AG04450 (cell line): ENCODE results near the gene MMAB. TPM values are rescaled to one million over a fixed set of nuclear protein-coding genes. Genes with fewer than 3 reads are reported as not detected.

ENCODE experiments used
- CTCF ChIA-PET: fragments of 300-600, 350-600 bp; formaldehyde crosslinking; extraction: SDS; loops from one replicate; lab custom pipeline; 2022; ENCODE audit warnings: antibody characterized with exemption, inconsistent platforms; lab: Charles Lee
- POLR2A ChIA-PET: fragments of 350-600 bp; formaldehyde crosslinking; extraction: SDS; loops from one replicate; lab custom pipeline; 2021; ENCODE audit warnings: antibody characterized with exemption, inconsistent platforms; lab: Yijun Ruan, JAX
- DNase-seq: peaks from one replicate; pipeline ENCODE4 v3.0.0-alpha.2; 2011; ENCODE audit warnings: low read depth, low spot score
- H3K27ac ChIP-seq: one replicate; pipeline ENCODE4 v1.5.1; 2012; ENCODE audit warnings: low read depth, low read length, control low read depth
- H3K27me3 ChIP-seq: one replicate; pipeline ENCODE4 v1.6.0; 2012; ENCODE audit warnings: low read length; ENCODE audit not compliant: control insufficient read depth, insufficient read depth
- H3K4me3 ChIP-seq: 2 replicates; pipeline ENCODE4 v1.5.1; 2011; ENCODE audit warnings: mild to moderate bottlenecking, low read depth, low read length, control low read depth
- H3K9me3 ChIP-seq: 2 replicates; pipeline ENCODE4 v1.5.1; 2012; ENCODE audit warnings: low read length; ENCODE audit not compliant: control insufficient read depth, insufficient read depth
- polyA plus RNA-seq: library from polyadenylated mRNA; depleted of rRNA; stranded (reverse); fragments of >200 nt; gene quantifications from 2 replicates; pipeline ENCODE4 v1.2.3, GENCODE V29; 2011
- TF ChIP-seq, protein P1 (sequence below): IDR thresholded peaks from 2 replicates; pipeline ENCODE4 v1.5.1; 2011; ENCODE audit warnings: low read depth, low read length, control low read depth, inconsistent platforms

Gene MMAB
- polyA plus RNA-seq, 1 experiment, result 13.0 TPM

DNA sequence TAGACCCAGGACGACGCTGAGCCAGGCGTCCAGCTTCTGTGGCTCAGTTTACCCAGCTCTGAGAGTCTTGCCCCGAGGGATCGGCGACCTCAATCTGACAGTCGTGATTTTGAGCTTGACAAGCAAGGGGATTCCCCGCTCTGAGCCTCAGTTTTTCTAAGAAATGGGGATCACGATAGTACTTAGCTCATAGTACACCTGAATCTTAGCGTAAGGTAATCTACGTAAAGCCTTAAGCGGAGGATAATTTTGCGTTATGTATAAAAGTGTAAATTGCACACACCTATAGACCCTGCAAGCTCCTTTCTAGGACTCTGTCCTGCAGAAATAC is 575 bp upstream of the MMAB start:
- Histone ChIP-seq H3K9me3 (no peaks in the 10 kb centered on the region), H3K27ac (no peak overlapping the region), H3K27me3 (no peaks in the 10 kb centered on the region), H3K4me3 (peak overlapping the region; percentile 78)
- DNase-seq, result no peak
- CTCF ChIA-PET, result interaction anchor here (0.9 to 2.9 kb wide), 6 partner anchors 23 to 203 kb away, joined by 3 to 36 read pairs (median 7); no protein-coding TSS in a partner anchor
- TF ChIP-seq, protein P1, sequence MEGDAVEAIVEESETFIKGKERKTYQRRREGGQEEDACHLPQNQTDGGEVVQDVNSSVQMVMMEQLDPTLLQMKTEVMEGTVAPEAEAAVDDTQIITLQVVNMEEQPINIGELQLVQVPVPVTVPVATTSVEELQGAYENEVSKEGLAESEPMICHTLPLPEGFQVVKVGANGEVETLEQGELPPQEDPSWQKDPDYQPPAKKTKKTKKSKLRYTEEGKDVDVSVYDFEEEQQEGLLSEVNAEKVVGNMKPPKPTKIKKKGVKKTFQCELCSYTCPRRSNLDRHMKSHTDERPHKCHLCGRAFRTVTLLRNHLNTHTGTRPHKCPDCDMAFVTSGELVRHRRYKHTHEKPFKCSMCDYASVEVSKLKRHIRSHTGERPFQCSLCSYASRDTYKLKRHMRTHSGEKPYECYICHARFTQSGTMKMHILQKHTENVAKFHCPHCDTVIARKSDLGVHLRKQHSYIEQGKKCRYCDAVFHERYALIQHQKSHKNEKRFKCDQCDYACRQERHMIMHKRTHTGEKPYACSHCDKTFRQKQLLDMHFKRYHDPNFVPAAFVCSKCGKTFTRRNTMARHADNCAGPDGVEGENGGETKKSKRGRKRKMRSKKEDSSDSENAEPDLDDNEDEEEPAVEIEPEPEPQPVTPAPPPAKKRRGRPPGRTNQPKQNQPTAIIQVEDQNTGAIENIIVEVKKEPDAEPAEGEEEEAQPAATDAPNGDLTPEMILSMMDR, result no peak
- POLR2A ChIA-PET, result interaction anchor here (0.7 to 1.3 kb wide), 2 partner anchors 24 to 111 kb away, joined by 3 read pairs; no protein-coding TSS in a partner anchor

DNA sequence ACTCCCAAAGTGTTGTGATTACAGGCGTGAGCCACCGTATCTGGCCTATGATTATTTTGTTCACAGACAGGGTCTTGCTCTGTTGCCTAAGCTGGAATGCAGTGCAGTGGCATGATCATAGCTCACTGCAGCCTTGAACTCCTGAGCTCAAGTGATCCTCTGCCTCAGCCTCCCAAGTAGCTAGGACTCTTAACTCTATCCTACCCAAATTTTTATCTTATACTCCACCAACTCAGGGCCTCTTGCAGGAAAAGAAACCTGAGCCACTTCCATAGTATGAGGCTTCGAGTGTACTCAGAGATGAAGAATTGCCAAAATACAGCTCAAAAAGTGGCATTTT is 828 bp downstream of the MMAB start:
- no peak for DNase-seq
- ChIA-PET CTCF (interaction anchor here (0.6 to 2.7 kb wide), 7 partner anchors 25 to 460 kb away, joined by 3 to 16 read pairs (median 5); no protein-coding TSS in a partner anchor), POLR2A (no interaction called here)
- no peak overlapping the region for H3K27ac ChIP-seq
- TF ChIP-seq, protein P1, result no peak
- H3K27me3 ChIP-seq, result no peaks in the 10 kb centered on the region
- H3K9me3 ChIP-seq, result no peaks in the 10 kb centered on the region
- H3K4me3 ChIP-seq, result peak overlapping the region; percentile 78; the same call in 1 of the 2 replicates

DNA sequence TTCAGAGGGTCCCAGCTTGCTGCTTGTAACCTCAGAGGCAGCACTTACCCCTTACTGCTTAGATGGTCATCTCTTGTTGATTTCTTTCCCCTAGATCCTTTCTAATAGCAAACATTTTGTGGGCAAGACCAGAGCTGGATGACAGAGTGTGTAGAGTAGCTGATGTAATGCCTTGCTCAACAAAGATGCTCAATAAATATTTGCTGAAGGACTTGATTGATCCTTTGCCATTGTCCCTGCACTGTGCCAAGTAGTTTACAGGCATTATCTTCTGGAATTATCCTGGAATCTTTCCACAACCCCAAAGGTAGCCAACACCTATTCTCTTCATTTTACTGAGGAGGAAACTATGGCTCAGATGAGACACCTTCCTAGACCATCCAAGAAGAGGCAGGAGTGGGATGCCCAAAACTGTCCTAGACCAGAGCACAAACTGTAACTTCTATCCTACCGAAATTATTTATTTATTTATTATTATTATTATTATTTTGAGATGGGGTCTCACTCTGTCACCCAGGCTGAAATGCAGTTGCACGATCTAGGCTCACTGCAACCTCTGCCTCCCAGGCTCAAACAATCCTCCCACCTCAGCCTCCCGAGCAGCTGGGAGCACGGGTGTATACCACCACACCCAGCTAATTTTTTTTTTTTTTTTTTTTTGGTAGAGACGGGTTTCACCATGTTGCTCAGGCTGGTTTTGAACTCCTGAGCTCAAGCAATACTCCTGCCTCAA is 1.4 kb downstream of the MMAB start:
- CTCF ChIA-PET, result interaction anchor here (0.6 to 2.7 kb wide), 5 partner anchors 25 to 460 kb away, joined by 3 to 16 read pairs (median 6); no protein-coding TSS in a partner anchor
- Histone ChIP-seq H3K4me3 (no peak overlapping the region), H3K27ac (no peak overlapping the region), H3K9me3 (no peaks in the 10 kb centered on the region), H3K27me3 (no peaks in the 10 kb centered on the region)
- TF ChIP-seq, protein P1, result no peak
- no peak for DNase-seq
- POLR2A ChIA-PET, result no interaction called here

DNA sequence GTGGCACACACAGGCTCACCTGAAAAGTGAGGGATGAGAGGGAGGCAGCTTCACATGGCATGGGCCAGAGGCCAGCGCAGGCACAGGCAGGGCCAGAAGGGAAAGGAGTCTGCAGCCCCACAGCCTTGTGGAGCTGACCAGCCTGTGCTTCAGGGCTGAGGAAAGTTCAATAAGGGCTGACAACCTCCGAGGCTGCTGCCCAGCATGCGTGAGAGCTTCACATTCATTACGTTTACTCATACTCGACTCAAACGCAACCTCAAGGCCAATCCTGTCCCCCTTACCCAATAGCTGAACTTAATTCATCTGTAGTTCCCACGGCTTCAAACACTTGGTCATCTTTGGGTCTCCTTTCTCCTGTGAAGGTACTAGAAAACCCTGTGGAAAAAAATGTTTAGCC is 4.8 kb downstream of the MMAB start:
- TF ChIP-seq, protein P1, result no peak
- Histone ChIP-seq H3K27me3 (no peaks in the 10 kb centered on the region), H3K9me3 (no peaks in the 10 kb centered on the region), H3K4me3 (no peak overlapping the region), H3K27ac (no peak overlapping the region)
- DNase-seq, result no peak
- ChIA-PET CTCF (no interaction called here), POLR2A (interaction anchor here (0.7 kb wide), 1 partner anchor 18 kb away, joined by 3 read pairs; no protein-coding TSS in a partner anchor)

DNA sequence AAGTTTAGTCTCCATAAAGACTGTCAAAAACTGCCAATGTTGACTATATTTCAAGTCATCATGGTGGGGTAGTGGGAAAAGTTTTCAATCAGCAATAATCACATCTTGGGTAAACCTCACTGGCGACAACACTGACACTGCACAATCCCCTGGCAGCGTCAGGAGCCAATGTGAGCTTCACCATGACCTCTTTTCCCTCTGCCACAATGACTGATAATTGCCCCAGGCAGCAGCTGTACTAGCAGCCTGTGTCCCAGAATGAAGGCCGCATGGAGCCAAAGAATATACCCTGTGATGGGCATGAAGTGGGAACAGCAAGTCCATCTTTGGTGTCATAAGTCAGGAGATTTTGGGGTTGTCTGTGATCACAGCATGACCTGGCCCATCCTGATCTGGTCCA is 5.3 kb downstream of the MMAB start:
- TF ChIP-seq, protein P1, result no peak
- Histone ChIP-seq H3K27ac (no peak overlapping the region), H3K27me3 (no peaks in the 10 kb centered on the region), H3K4me3 (no peak overlapping the region), H3K9me3 (no peaks in the 10 kb centered on the region)
- ChIA-PET POLR2A (no interaction called here), CTCF (interaction anchor here (0.6 kb wide), 1 partner anchor 315 kb away, joined by 3 read pairs; no protein-coding TSS in a partner anchor)
- DNase-seq, result no peak
